Activated CD8-positive, alpha-beta T cell treated with anti-CD3 and anti-CD28 coated beads for 36 hours (primary cell): ENCODE measurements around the gene SRD5A1. TPM values are rescaled to one million over a fixed set of nuclear protein-coding genes. Genes with fewer than 3 reads are reported as not detected.

Experiments
- ATAC-seq: fragments of 200-7000 bp; cut with Tn5 transposase; one replicate; pipeline ENCODE4 v1.10.0; 2021; ENCODE audit warnings: mild to moderate bottlenecking, moderate library complexity
- CTCF ChIA-PET: fragments of 350-600 bp; sonication (Branson Sonifier 250); formaldehyde crosslinking; loops from one replicate; lab custom pipeline; 2021; ENCODE audit warnings: antibody characterized with exemption; lab: Charles Lee
- POLR2A ChIA-PET: fragments of 350-600 bp; sonication (Branson Sonifier 250); formaldehyde crosslinking; loops from one replicate; lab custom pipeline; 2021; ENCODE audit warnings: antibody characterized with exemption; lab: Charles Lee
- DNase-seq: peaks from one replicate; pipeline ENCODE4 v3.0.0-alpha.2; 2020
- H3K27ac Mint-ChIP-seq: one replicate; pipeline ENCODE4 v1.8.0; 2021; ENCODE audit warnings: mild to moderate bottlenecking, mixed read lengths
- H3K27me3 Mint-ChIP-seq: one replicate; pipeline ENCODE4 v1.8.0; 2021; ENCODE audit warnings: mixed read lengths
- H3K36me3 Mint-ChIP-seq: one replicate; pipeline ENCODE4 v1.8.0; 2021; ENCODE audit warnings: low read depth, mixed read lengths
- H3K4me1 Mint-ChIP-seq: one replicate; pipeline ENCODE4 v1.8.0; 2021; ENCODE audit warnings: low read depth, mixed read lengths
- H3K4me3 Mint-ChIP-seq: one replicate; pipeline ENCODE4 v1.8.0; 2021; ENCODE audit warnings: mild to moderate bottlenecking, moderate library complexity, mixed read lengths
- H3K9me3 Mint-ChIP-seq: one replicate; pipeline ENCODE4 v1.8.0; 2021; ENCODE audit warnings: mixed read lengths
- CTCF ChIP-seq: fragments of 200-600 bp; IDR thresholded peaks from one replicate; pipeline ENCODE4 v1.8.0; 2022; ENCODE audit warnings: antibody characterized with exemption, mild to moderate bottlenecking
- intact Hi-C: fragments of 100-400 bp; cut with micrococcal nuclease; formaldehyde crosslinking; loops from one replicate; pipeline ENCODE4 v1.10.0; 2022
- total RNA-seq, 2 experiments: library from RNA; stranded (reverse); gene quantifications; one replicate each; pipeline ENCODE4 v1.2.3, GENCODE V29; 2021

Gene SRD5A1
- total RNA-seq, 2 experiments from 2014 or later = 10.6 to 12.4 TPM

- ChIA-PET CTCF (no interaction called here), POLR2A (interaction anchor here (1.0 to 1.7 kb wide), 3 partner anchors 12 to 88 kb away, joined by 3 to 10 read pairs (median 3); partner anchors contain the start of genes NSUN2 and SRD5A1)
- Mint-ChIP-seq H3K9me3 (no peaks in the 10 kb centered on the region), H3K4me3 (peak overlapping the region; percentile 86), H3K27ac (peak overlapping the region; percentile 18), H3K27me3 (peaks cover 1% of the 10 kb centered on the region), H3K36me3 (peaks cover 48% of the 10 kb centered on the region), H3K4me1 (peaks cover 59% of the 10 kb centered on the region)
- intact Hi-C loops = no loop called here
- DNase-seq (no peak), ATAC-seq (no peak)
- no peak for TF ChIP-seq CTCF
Observed at GRCh38 chr5:6715758-6716628, 82.8 kb downstream of the SRD5A1 start.

DNA sequence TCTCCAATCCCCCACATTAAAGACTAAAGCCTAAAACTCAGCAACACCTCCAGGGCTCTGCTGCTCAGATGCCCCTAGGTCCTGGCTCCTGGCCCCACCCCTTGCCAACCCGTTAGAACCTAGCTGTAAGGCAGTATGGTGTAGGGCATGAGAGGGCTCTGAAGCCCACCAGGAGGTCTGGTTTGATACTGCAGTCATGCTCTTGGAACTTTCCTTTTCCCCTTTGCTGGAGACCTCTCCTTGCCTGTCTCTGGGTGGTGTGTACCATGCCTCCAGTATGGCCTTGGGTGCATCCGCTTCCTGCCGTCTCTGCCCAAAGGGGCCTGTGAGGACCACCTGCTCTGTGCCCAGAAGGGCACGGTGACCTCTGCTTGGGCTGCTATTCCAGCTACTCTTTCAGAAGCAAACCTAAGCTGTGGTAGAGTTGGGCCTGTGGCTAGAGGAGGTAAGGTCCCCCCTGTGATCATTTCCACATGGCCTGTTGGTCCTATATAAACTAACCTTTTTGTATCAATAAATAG, 83.4 kb downstream of the SRD5A1 start:
- POLR2A ChIA-PET = interaction anchor here (1.0 to 1.7 kb wide), 2 partner anchors 18 to 83 kb away, joined by 3 to 10 read pairs; partner anchors contain the start of genes NSUN2 and SRD5A1

DNA sequence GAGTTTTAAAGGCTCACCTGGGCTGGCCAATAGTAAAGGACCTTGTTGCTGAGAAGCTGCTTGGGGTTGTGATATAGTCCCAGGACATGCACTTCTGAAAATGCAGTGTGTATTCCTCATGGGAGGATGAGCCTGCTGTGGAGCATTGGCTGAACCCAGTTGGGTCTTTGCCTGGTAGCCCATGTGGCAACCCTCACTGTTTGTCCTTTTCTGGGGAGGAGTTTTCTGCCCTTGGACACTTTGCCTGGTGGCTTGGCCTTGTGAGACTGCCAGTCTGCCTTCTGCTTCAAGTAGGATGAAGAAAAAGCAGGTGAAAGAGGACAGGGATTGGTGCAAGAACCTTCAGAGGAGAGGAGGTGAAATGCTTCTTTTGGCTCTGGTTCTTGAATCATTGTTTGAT, 84.0 kb downstream of the SRD5A1 start:
- ChIA-PET POLR2A (interaction anchor here (1.0 to 1.7 kb wide), 4 partner anchors 13 to 86 kb away, joined by 3 to 10 read pairs (median 4); partner anchors contain the start of genes NSUN2 and SRD5A1), CTCF (interaction anchor here (2.6 kb wide), 1 partner anchor 28 kb away, joined by 6 read pairs; no protein-coding TSS in a partner anchor)
- Mint-ChIP-seq H3K27ac (no peak overlapping the region), H3K36me3 (peaks cover 54% of the 10 kb centered on the region), H3K4me1 (peaks cover 63% of the 10 kb centered on the region), H3K9me3 (no peaks in the 10 kb centered on the region), H3K4me3 (no peak overlapping the region), H3K27me3 (no peaks in the 10 kb centered on the region)
- no peak for TF ChIP-seq CTCF
- DNase-seq (no peak), ATAC-seq (no peak)
- intact Hi-C loops = no loop called here

More for the DNA sequence above, 83.4 kb downstream of the SRD5A1 start:
- H3K27ac Mint-ChIP-seq = no peak overlapping the region
- CTCF ChIA-PET = interaction anchor here (2.6 kb wide), 1 partner anchor 28 kb away, joined by 6 read pairs; no protein-coding TSS in a partner anchor
- no peak for TF ChIP-seq CTCF
- H3K4me3 Mint-ChIP-seq = peak overlapping the region; percentile 86
- H3K27me3 Mint-ChIP-seq = no peaks in the 10 kb centered on the region
- H3K4me1 Mint-ChIP-seq = peaks cover 61% of the 10 kb centered on the region
- DNase-seq (no peak), ATAC-seq (no peak)
- intact Hi-C loops = no loop called here
- H3K36me3 Mint-ChIP-seq = peaks cover 50% of the 10 kb centered on the region
- H3K9me3 Mint-ChIP-seq = no peaks in the 10 kb centered on the region

GRCh38 chr5:6717687-6718086, 84.4 kb downstream of the SRD5A1 start:
- ATAC-seq (no peak), DNase-seq (no peak)
- ChIA-PET POLR2A (interaction anchor here (0.8 to 1.7 kb wide), 5 partner anchors 13 to 86 kb away, joined by 3 to 10 read pairs (median 4); partner anchors contain the start of genes NSUN2 and SRD5A1), CTCF (interaction anchor here (2.6 kb wide), 1 partner anchor 27 kb away, joined by 6 read pairs; no protein-coding TSS in a partner anchor)
- Mint-ChIP-seq H3K4me3 (no peak overlapping the region), H3K36me3 (peaks cover 54% of the 10 kb centered on the region), H3K4me1 (peaks cover 67% of the 10 kb centered on the region), H3K9me3 (no peaks in the 10 kb centered on the region), H3K27ac (no peak overlapping the region), H3K27me3 (no peaks in the 10 kb centered on the region)
- TF ChIP-seq CTCF = no peak
- intact Hi-C loops = no loop called here
